Neuronal stem cell (in vitro differentiated cells): ENCODE measurements around the gene FCMR.

Experiments
- DNase-seq: peaks from one replicate; pipeline ENCODE4 v3.0.0-alpha.2; 2013; ENCODE audit warnings: low spot score
- H2AFZ ChIP-seq: one replicate; pipeline ENCODE4 v1.6.1; 2013; ENCODE audit warnings: mild to moderate bottlenecking, low read length, inconsistent platforms
- H2AK5ac ChIP-seq: 2 replicates; pipeline ENCODE4 v1.6.1; 2013; ENCODE audit warnings: low read depth, mild to moderate bottlenecking, inconsistent platforms, low read length, moderate library complexity, mixed read lengths
- H2BK120ac ChIP-seq: 2 replicates; pipeline ENCODE4 v1.6.1; 2013; ENCODE audit warnings: low read depth, mild to moderate bottlenecking, inconsistent platforms, low read length, moderate library complexity, mixed read lengths
- H2BK12ac ChIP-seq: one replicate; pipeline ENCODE4 v1.6.1; 2013; ENCODE audit warnings: low read length, inconsistent platforms
- H2BK15ac ChIP-seq: 2 replicates; pipeline ENCODE4 v1.6.1; 2013; ENCODE audit warnings: mild to moderate bottlenecking, low read length, inconsistent platforms, mixed read lengths
- H2BK5ac ChIP-seq: one replicate; pipeline ENCODE4 v1.6.1; 2013; ENCODE audit warnings: inconsistent platforms, mild to moderate bottlenecking, low read length, moderate library complexity
- H3K14ac ChIP-seq: one replicate; pipeline ENCODE4 v1.6.1; 2013; ENCODE audit warnings: low read length, inconsistent platforms
- H3K18ac ChIP-seq: 2 replicates; pipeline ENCODE4 v1.6.1; 2013; ENCODE audit warnings: low read length, inconsistent platforms
- H3K23ac ChIP-seq: 2 replicates; pipeline ENCODE4 v1.6.1; 2013; ENCODE audit warnings: low read depth, mild to moderate bottlenecking, mixed read lengths, low read length, inconsistent platforms; ENCODE audit not compliant: poor library complexity
- H3K27ac ChIP-seq: replicated peaks from 3 replicates; pipeline ENCODE4 v1.5.1; 2013; ENCODE audit warnings: low read length, inconsistent platforms
- H3K27me3 ChIP-seq, 3 experiments: 2 replicates each; pipeline ENCODE4 v1.6.1; 2013; ENCODE audit warnings: low read length in 3 of 3, mild to moderate bottlenecking in 2 of 3, inconsistent platforms in 1 of 3, low read depth in 1 of 3, mixed read lengths in 1 of 3, moderate library complexity in 1 of 3; ENCODE audit not compliant: control insufficient read depth in 3 of 3, insufficient read depth in 3 of 3
- H3K36me3 ChIP-seq, 2 donors: replicated peaks in 1 of 2; 2 replicates each; pipeline ENCODE4 v1.6.1; 2013; ENCODE audit warnings: low read length in 2 of 2; ENCODE audit not compliant: control insufficient read depth in 2 of 2, insufficient read depth in 2 of 2
- H3K4ac ChIP-seq: 2 replicates; pipeline ENCODE4 v1.6.1; 2013; ENCODE audit warnings: inconsistent platforms, mild to moderate bottlenecking, low read length, moderate library complexity
- H3K4me1 ChIP-seq, 2 donors: 1 replicate in 1 of 2; 2 replicates in 1 of 2; pipeline ENCODE4 v1.6.1; 2013; ENCODE audit warnings: low read length in 2 of 2, low read depth in 1 of 2; ENCODE audit not compliant: control insufficient read depth in 2 of 2, insufficient read depth in 1 of 2
- H3K4me2 ChIP-seq: one replicate; pipeline ENCODE4 v1.6.1; 2013; ENCODE audit warnings: mild to moderate bottlenecking, low read length, inconsistent platforms; ENCODE audit not compliant: insufficient read depth, poor library complexity, severe bottlenecking
- H3K4me3 ChIP-seq, 2 donors: 2 replicates each; pipeline ENCODE4 v1.5.1; 2013; ENCODE audit warnings: low read length in 2 of 2, mild to moderate bottlenecking in 2 of 2, inconsistent platforms in 1 of 2, moderate library complexity in 1 of 2
- H3K79me1 ChIP-seq: one replicate; pipeline ENCODE4 v1.6.1; 2013; ENCODE audit warnings: low read depth, mild to moderate bottlenecking, inconsistent platforms, low read length, moderate library complexity
- H3K9ac ChIP-seq: one replicate; pipeline ENCODE4 v1.6.1; 2013; ENCODE audit warnings: mild to moderate bottlenecking, low read depth, low read length, inconsistent platforms; ENCODE audit not compliant: poor library complexity
- H3K9me3 ChIP-seq, 2 donors: replicated peaks in 1 of 2; 2 replicates each; pipeline versions ENCODE3 to v1.6.1; 2013; ENCODE audit warnings: low read length in 2 of 2, mild to moderate bottlenecking in 2 of 2, inconsistent platforms in 1 of 2, low read depth in 1 of 2, mixed read lengths in 1 of 2, moderate library complexity in 1 of 2; ENCODE audit not compliant: control insufficient read depth in 2 of 2, insufficient read depth in 1 of 2
- H4K8ac ChIP-seq: one replicate; pipeline ENCODE4 v1.6.1; 2013; ENCODE audit warnings: low read depth, mild to moderate bottlenecking, inconsistent platforms, low read length, moderate library complexity
- H4K91ac ChIP-seq: one replicate; pipeline ENCODE4 v1.6.1; 2013; ENCODE audit warnings: low read length, low read depth, mild to moderate bottlenecking, inconsistent platforms; ENCODE audit not compliant: poor library complexity
- WGBS, 2 donors: extraction: QIAGEN DNeasy Blood & Tissue Kit; methylation state at CpG; one replicate each; pipeline ENCODE4 v1.1.7; 2013; ENCODE audit warnings: missing lambda C conversion rate in 2 of 2, mixed read lengths in 1 of 2; ENCODE audit not compliant: insufficient read length in 2 of 2, insufficient replicate concordance in 1 of 2; ENCODE audit errors: extremely low coverage in 2 of 2; 5-methylcytosine and 5-hydroxymethylcytosine counted together

FCMR gene

GRCh38 chr1:206872139-206872538, 49.6 kb downstream of the FCMR start:
- H3K4ac ChIP-seq: no peak overlapping the region
- no peak overlapping the region for H2AFZ ChIP-seq
- no peak overlapping the region for H3K18ac ChIP-seq
- no peak overlapping the region for H3K9ac ChIP-seq
- no peak overlapping the region for H4K91ac ChIP-seq
- H4K8ac ChIP-seq: no peak overlapping the region
- WGBS, 2 donors: no CpG with 5 or more reads among the region's 3 CpGs
- no peak overlapping the region for H2BK15ac ChIP-seq
- no peaks in the 10 kb centered on the region for H3K4me1 ChIP-seq
- DNase-seq: no peak
- H3K4me3 ChIP-seq: no peak overlapping the region
- H2BK12ac ChIP-seq: no peak overlapping the region
- H3K9me3 ChIP-seq: peaks cover 0 to 2% of the 10 kb centered on the region in 2 donors
- H3K79me1 ChIP-seq: no peaks in the 10 kb centered on the region
- no peak overlapping the region for H3K4me2 ChIP-seq
- H3K14ac ChIP-seq: no peak overlapping the region
- H3K27me3 ChIP-seq: no peaks in the 10 kb centered on the region
- H3K27ac ChIP-seq: no peak overlapping the region
- H3K23ac ChIP-seq: no peak overlapping the region
- no peak overlapping the region for H2BK5ac ChIP-seq
- no peak overlapping the region for H2BK120ac ChIP-seq
- no peak overlapping the region for H2AK5ac ChIP-seq
- H3K36me3 ChIP-seq: no peaks in the 10 kb centered on the region

GRCh38 chr1:206868264-206868663, 53.5 kb downstream of the FCMR start:
- no CpG with 5 or more reads among the region's 1 CpG for WGBS, 2 donors
- no peak overlapping the region for H2BK5ac ChIP-seq
- no peaks in the 10 kb centered on the region for H3K27me3 ChIP-seq
- DNase-seq: no peak
- no peak overlapping the region for H3K27ac ChIP-seq
- no peak overlapping the region for H3K4ac ChIP-seq
- H3K4me1 ChIP-seq: no peaks in the 10 kb centered on the region
- no peak overlapping the region for H2BK120ac ChIP-seq
- H3K18ac ChIP-seq: no peak overlapping the region
- H2AK5ac ChIP-seq: no peak overlapping the region
- H3K14ac ChIP-seq: no peak overlapping the region
- H3K36me3 ChIP-seq: no peaks in the 10 kb centered on the region
- no peak overlapping the region for H3K23ac ChIP-seq
- H3K4me3 ChIP-seq: no peak overlapping the region
- no peak overlapping the region for H2AFZ ChIP-seq
- no peak overlapping the region for H4K8ac ChIP-seq
- no peak overlapping the region for H3K4me2 ChIP-seq
- H2BK12ac ChIP-seq: no peak overlapping the region
- H2BK15ac ChIP-seq: no peak overlapping the region
- H3K9ac ChIP-seq: no peak overlapping the region
- no peaks in the 10 kb centered on the region for H3K9me3 ChIP-seq
- H4K91ac ChIP-seq: no peak overlapping the region
- no peaks in the 10 kb centered on the region for H3K79me1 ChIP-seq

- no peaks in the 10 kb centered on the region for H3K27me3 ChIP-seq
- DNase-seq: no peak
- no peak overlapping the region for H2BK15ac ChIP-seq
- H3K4me1 ChIP-seq: no peaks in the 10 kb centered on the region
- no peaks in the 10 kb centered on the region for H3K9me3 ChIP-seq
- H3K4me3 ChIP-seq: no peak overlapping the region
- no peak overlapping the region for H2AFZ ChIP-seq
- H3K18ac ChIP-seq: no peak overlapping the region
- no peak overlapping the region for H3K27ac ChIP-seq
- no peak overlapping the region for H4K8ac ChIP-seq
- H3K4me2 ChIP-seq: no peak overlapping the region
- no peak overlapping the region for H3K14ac ChIP-seq
- H2BK12ac ChIP-seq: no peak overlapping the region
- H4K91ac ChIP-seq: no peak overlapping the region
- no peak overlapping the region for H2BK5ac ChIP-seq
- H2BK120ac ChIP-seq: no peak overlapping the region
- H3K4ac ChIP-seq: no peak overlapping the region
- no peak overlapping the region for H3K9ac ChIP-seq
- H3K79me1 ChIP-seq: no peaks in the 10 kb centered on the region
- H3K36me3 ChIP-seq: no peaks in the 10 kb centered on the region
- no peak overlapping the region for H3K23ac ChIP-seq
- H2AK5ac ChIP-seq: no peak overlapping the region
Measured at GRCh38 chr1:206867716-206868115, 54.0 kb downstream of the FCMR start.

DNA sequence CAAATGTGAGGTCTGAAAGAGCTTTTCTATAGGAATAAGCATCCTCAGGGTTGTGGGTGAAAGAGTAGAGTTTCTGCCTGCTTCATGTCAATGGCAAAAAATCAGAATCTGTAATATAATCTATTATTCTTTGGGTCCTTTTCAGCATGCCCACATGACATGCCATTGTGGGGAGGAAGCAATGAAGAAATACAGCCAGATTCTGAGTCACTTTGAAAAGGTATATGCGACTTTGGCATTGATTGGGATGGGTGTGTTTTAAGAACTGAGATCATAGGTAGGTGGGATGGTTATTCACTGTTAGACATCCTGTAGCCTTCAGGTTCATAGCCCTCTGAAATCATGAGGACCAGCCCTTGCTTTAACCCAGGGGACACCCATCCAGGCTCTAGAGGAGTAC, 54.5 kb downstream of the FCMR start:
- no peaks in the 10 kb centered on the region for H3K9me3 ChIP-seq
- no peak for DNase-seq
- no peak overlapping the region for H3K4me2 ChIP-seq
- no peak overlapping the region for H3K27ac ChIP-seq
- H3K36me3 ChIP-seq: no peaks in the 10 kb centered on the region
- no peak overlapping the region for H3K23ac ChIP-seq
- H3K27me3 ChIP-seq: no peaks in the 10 kb centered on the region
- H2BK12ac ChIP-seq: no peak overlapping the region
- no peak overlapping the region for H3K4ac ChIP-seq
- H2BK5ac ChIP-seq: no peak overlapping the region
- no peak overlapping the region for H2AK5ac ChIP-seq
- no peak overlapping the region for H2BK15ac ChIP-seq
- H3K79me1 ChIP-seq: no peaks in the 10 kb centered on the region
- no CpG with 5 or more reads among the region's 1 CpG for WGBS, 2 donors
- no peak overlapping the region for H2BK120ac ChIP-seq
- H4K8ac ChIP-seq: no peak overlapping the region
- H3K9ac ChIP-seq: no peak overlapping the region
- H3K14ac ChIP-seq: no peak overlapping the region
- no peak overlapping the region for H3K4me3 ChIP-seq
- H3K4me1 ChIP-seq: no peaks in the 10 kb centered on the region
- H2AFZ ChIP-seq: no peak overlapping the region
- H4K91ac ChIP-seq: no peak overlapping the region
- no peak overlapping the region for H3K18ac ChIP-seq
